Activated CD8-positive, alpha-beta T cell treated with anti-CD3 and anti-CD28 coated beads for 36 hours (primary cell): ENCODE data around the gene SOX8. TPM values are rescaled to one million over a fixed set of nuclear protein-coding genes. Genes with fewer than 3 reads are reported as not detected.
"Not testable (repeated sequence)": the region's sequence is repeated elsewhere in the genome, so short reads cannot be mapped to it uniquely, and the experiment has no call there.

Source experiments
- ATAC-seq: fragments of 200-7000 bp; cut with Tn5 transposase; one replicate; pipeline ENCODE4 v1.10.0; 2021; ENCODE audit warnings: mild to moderate bottlenecking, moderate library complexity
- CTCF ChIA-PET: fragments of 350-600 bp; sonication (Branson Sonifier 250); formaldehyde crosslinking; loops from one replicate; lab custom pipeline; 2021; ENCODE audit warnings: antibody characterized with exemption; lab: Charles Lee
- POLR2A ChIA-PET: fragments of 350-600 bp; sonication (Branson Sonifier 250); formaldehyde crosslinking; loops from one replicate; lab custom pipeline; 2021; ENCODE audit warnings: antibody characterized with exemption; lab: Charles Lee
- DNase-seq: peaks from one replicate; pipeline ENCODE4 v3.0.0-alpha.2; 2020
- H3K27ac Mint-ChIP-seq: one replicate; pipeline ENCODE4 v1.8.0; 2021; ENCODE audit warnings: mild to moderate bottlenecking, mixed read lengths
- H3K27me3 Mint-ChIP-seq: one replicate; pipeline ENCODE4 v1.8.0; 2021; ENCODE audit warnings: mixed read lengths
- H3K36me3 Mint-ChIP-seq: one replicate; pipeline ENCODE4 v1.8.0; 2021; ENCODE audit warnings: low read depth, mixed read lengths
- H3K4me1 Mint-ChIP-seq: one replicate; pipeline ENCODE4 v1.8.0; 2021; ENCODE audit warnings: low read depth, mixed read lengths
- H3K4me3 Mint-ChIP-seq: one replicate; pipeline ENCODE4 v1.8.0; 2021; ENCODE audit warnings: mild to moderate bottlenecking, moderate library complexity, mixed read lengths
- H3K9me3 Mint-ChIP-seq: one replicate; pipeline ENCODE4 v1.8.0; 2021; ENCODE audit warnings: mixed read lengths
- CTCF ChIP-seq: fragments of 200-600 bp; IDR thresholded peaks from one replicate; pipeline ENCODE4 v1.8.0; 2022; ENCODE audit warnings: antibody characterized with exemption, mild to moderate bottlenecking
- intact Hi-C: fragments of 100-400 bp; cut with micrococcal nuclease; formaldehyde crosslinking; loops from one replicate; pipeline ENCODE4 v1.10.0; 2022
- total RNA-seq, 2 experiments: library from RNA; stranded (reverse); gene quantifications; one replicate each; pipeline ENCODE4 v1.2.3, GENCODE V29; 2021

SOX8 gene
- total RNA-seq, 2 experiments from 2014 or later = 1.6 to 2.1 TPM

- ChIA-PET CTCF (interaction anchor here (0.5 to 1.5 kb wide), 2 partner anchors 36 to 690 kb away, joined by 3 to 4 read pairs; no protein-coding TSS in a partner anchor), POLR2A (interaction anchor here (0.6 kb wide), 1 partner anchor 36 kb away, joined by 4 read pairs; no protein-coding TSS in a partner anchor)
- Mint-ChIP-seq H3K4me1 (no peaks in the 10 kb centered on the region), H3K4me3 (no peak overlapping the region), H3K27ac (no peak overlapping the region), H3K9me3 (no peaks in the 10 kb centered on the region), H3K27me3 (peaks cover 1% of the 10 kb centered on the region), H3K36me3 (no peaks in the 10 kb centered on the region)
- ATAC-seq (no peak), DNase-seq (no peak)
- no peak for TF ChIP-seq CTCF
- intact Hi-C loops = no loop called here
These were observed 40.1 kb downstream of the SOX8 start for GRCh38 chr16:1021553-1022160.

- Mint-ChIP-seq H3K27ac (no peak overlapping the region), H3K9me3 (no peaks in the 10 kb centered on the region), H3K4me3 (no peak overlapping the region), H3K36me3 (no peaks in the 10 kb centered on the region), H3K4me1 (no peaks in the 10 kb centered on the region), H3K27me3 (peaks cover 3% of the 10 kb centered on the region)
- no peak for DNase-seq
- ChIA-PET POLR2A (no interaction called here), CTCF (no interaction called here)
- TF ChIP-seq CTCF = no peak
- no peak for ATAC-seq
- intact Hi-C loops = no loop called here
These were observed 40.9 kb downstream of the SOX8 start for GRCh38 chr16:1022466-1022865.

- Mint-ChIP-seq H3K4me1 (no peaks in the 10 kb centered on the region), H3K27me3 (peaks cover 6% of the 10 kb centered on the region), H3K36me3 (no peaks in the 10 kb centered on the region), H3K9me3 (no peaks in the 10 kb centered on the region), H3K4me3 (no peak overlapping the region), H3K27ac (no peak overlapping the region)
- intact Hi-C loops = no loop called here
- CTCF ChIA-PET = no interaction called here
- POLR2A ChIA-PET = no interaction called here
- no peak for TF ChIP-seq CTCF
- DNase-seq (no peak), ATAC-seq (no peak)
These were observed 42.6 kb downstream of the SOX8 start for GRCh38 chr16:1024138-1024537.

- DNase-seq = peak; percentile 27
These were observed 43.7 kb downstream of the SOX8 start for GRCh38 chr16:1025183-1025809.

GRCh38 chr16:1026057-1026783 is 44.6 kb downstream of the SOX8 start:
- Mint-ChIP-seq H3K4me3 (no peak overlapping the region), H3K27me3 (peaks cover 10% of the 10 kb centered on the region), H3K9me3 (no peaks in the 10 kb centered on the region), H3K4me1 (no peaks in the 10 kb centered on the region), H3K27ac (no peak overlapping the region), H3K36me3 (no peaks in the 10 kb centered on the region)
- intact Hi-C loops = no loop called here
- TF ChIP-seq CTCF = no peak
- POLR2A ChIA-PET = interaction anchor here (0.7 kb wide), 1 partner anchor 43 kb away, joined by 3 read pairs; no protein-coding TSS in a partner anchor
- CTCF ChIA-PET = no interaction called here
- DNase-seq (no peak), ATAC-seq (no peak)

More at GRCh38 chr16:1025183-1025809, 43.7 kb downstream of the SOX8 start:
- H3K27ac Mint-ChIP-seq, H3K4me3 Mint-ChIP-seq, CTCF ChIA-PET, H3K36me3 Mint-ChIP-seq, H3K27me3 Mint-ChIP-seq, H3K9me3 Mint-ChIP-seq, POLR2A ChIA-PET, intact Hi-C loops, ATAC-seq, H3K4me1 Mint-ChIP-seq: not testable (repeated sequence)
